ES-I3 (cell line): ENCODE measurements around the gene UGT1A7.
"Not testable (repeated sequence)": the region's sequence is repeated elsewhere in the genome, so short reads cannot be mapped to it uniquely, and the experiment has no call there.

Experiments used
- H3K36me3 ChIP-seq: 2 replicates; pipeline ENCODE4 v1.6.1; 2013; ENCODE audit warnings: mild to moderate bottlenecking, low read length, control low read depth, moderate library complexity; ENCODE audit not compliant: insufficient read depth
- H3K4me1 ChIP-seq: 2 replicates; pipeline ENCODE4 v1.6.1; 2013; ENCODE audit warnings: mild to moderate bottlenecking, control low read depth, low read length; ENCODE audit not compliant: insufficient read depth
- H3K9ac ChIP-seq: 2 replicates; pipeline ENCODE4 v1.6.1; 2013; ENCODE audit warnings: low read depth, mild to moderate bottlenecking, low read length, moderate library complexity
- H3K9me3 ChIP-seq: 2 replicates; pipeline ENCODE4 v1.6.1; 2013; ENCODE audit warnings: mild to moderate bottlenecking, low read length, moderate library complexity; ENCODE audit not compliant: control insufficient read depth, insufficient read depth

Gene UGT1A7

DNA sequence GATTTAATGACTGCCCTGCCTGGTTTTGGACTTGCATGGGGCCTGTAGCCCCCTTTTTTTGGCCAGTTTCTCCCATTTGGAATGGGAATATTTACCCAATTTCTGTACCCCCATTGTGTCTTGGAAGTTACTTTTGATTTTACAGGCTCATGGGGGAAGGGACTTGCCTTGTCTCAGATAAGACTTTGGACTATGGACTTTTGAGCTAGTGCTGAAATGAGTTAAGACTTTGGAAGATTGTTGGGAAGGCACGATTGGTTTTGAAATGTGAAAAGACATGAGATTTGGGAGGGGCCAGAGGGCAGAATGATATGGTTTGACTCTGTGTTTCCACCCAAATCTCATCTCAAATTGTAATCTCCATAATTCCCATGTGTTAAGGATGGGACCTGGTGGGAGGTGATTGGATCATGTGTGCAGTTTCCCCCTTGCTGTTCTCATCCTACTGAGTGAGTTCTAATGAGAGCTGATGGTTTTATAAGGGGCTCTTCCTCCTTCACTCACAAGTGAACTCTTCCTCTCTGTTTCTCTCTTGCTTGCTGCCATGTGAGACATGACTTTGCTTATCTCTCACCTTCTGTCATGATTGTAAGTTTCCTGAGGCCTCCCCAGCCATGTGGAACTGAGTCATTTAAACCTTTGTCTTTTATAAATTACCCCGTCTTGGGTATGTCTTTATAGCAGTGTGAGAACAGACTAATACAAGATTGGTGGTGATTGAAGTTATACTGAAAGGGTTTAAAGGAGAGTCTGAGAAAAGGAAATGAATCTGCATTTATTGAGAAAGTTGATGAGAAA lies 69.7 kb downstream of the UGT1A7 start:
- H3K36me3 ChIP-seq, H3K9ac ChIP-seq, H3K9me3 ChIP-seq, H3K4me1 ChIP-seq: not testable (repeated sequence)

GRCh38 chr2:233754872-233755611 lies 73.3 kb downstream of the UGT1A7 start:
- no peaks in the 10 kb centered on the region for H3K9me3 ChIP-seq
- no peaks in the 10 kb centered on the region for H3K36me3 ChIP-seq
- no peaks in the 10 kb centered on the region for H3K4me1 ChIP-seq
- no peak overlapping the region for H3K9ac ChIP-seq

DNA sequence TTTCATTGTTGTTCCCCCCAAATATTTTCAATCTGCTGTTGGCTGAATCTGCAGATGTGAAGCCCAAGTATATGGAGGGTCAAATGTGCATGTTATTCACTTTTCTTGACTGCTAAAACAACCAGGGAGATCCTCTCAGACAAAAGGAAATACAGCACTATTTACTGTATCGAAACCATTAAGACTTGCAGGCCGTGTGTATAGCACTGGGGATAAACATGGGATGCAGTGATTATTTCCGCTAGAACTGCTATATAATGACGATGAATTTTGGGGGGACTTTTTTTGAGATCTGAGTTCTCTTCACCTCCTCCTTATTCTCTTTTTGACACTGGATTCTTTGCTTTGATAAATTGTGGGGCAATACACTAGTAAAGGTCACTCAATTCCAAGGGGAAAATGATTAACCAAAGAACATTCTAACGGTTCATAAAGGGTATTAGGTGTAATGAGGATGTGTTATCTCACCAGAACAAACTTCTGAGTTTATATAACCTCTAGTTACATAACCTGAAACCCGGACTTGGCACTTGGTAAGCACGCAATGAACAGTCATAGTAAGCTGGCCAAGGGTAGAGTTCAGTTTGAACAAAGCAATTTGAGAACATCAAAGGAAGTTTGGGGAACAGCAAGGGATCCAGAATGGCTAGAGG lies 74.9 kb downstream of the UGT1A7 start:
- Histone ChIP-seq H3K4me1 (no peaks in the 10 kb centered on the region), H3K9me3 (no peaks in the 10 kb centered on the region), H3K36me3 (no peaks in the 10 kb centered on the region), H3K9ac (no peak overlapping the region)

DNA sequence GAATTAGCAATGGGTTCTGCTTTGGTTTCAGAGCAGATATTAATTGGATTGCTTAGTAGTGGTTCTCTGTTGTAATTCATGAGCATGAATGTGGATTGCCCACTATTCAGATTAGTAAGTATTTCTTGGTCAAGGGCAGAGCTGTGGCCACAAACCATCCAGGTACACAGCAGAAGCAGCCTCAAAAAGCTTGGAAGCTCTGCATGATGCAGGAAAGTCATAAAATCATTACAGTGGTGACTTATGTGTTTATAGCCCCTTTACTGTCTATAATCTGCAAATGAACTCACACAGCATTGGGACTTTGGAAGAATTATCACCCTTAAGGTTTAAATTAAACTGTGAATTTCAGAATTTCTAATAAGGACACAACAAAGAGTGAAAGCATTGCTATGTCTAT lies 76.4 kb downstream of the UGT1A7 start:
- Histone ChIP-seq H3K9ac (no peak overlapping the region), H3K4me1 (no peaks in the 10 kb centered on the region), H3K9me3 (no peaks in the 10 kb centered on the region), H3K36me3 (no peaks in the 10 kb centered on the region)

GRCh38 chr2:233758849-233759248 lies 77.1 kb downstream of the UGT1A7 start:
- H3K4me1 ChIP-seq = no peaks in the 10 kb centered on the region
- no peak overlapping the region for H3K9ac ChIP-seq
- peaks cover 2% of the 10 kb centered on the region; the same call in 1 of the 2 replicates for H3K9me3 ChIP-seq
- H3K36me3 ChIP-seq = no peaks in the 10 kb centered on the region

DNA sequence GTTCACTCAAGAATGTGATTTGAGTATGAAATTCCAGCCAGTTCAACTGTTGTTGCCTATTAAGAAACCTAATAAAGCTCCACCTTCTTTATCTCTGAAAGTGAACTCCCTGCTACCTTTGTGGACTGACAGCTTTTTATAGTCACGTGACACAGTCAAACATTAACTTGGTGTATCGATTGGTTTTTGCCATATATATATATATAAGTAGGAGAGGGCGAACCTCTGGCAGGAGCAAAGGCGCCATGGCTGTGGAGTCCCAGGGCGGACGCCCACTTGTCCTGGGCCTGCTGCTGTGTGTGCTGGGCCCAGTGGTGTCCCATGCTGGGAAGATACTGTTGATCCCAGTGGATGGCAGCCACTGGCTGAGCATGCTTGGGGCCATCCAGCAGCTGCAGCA lies 78.3 kb downstream of the UGT1A7 start, which contains the start of gene UGT1A1:
TSS of gene UGT1A1 (plus strand) at position 228 of the 400 bp plus-strand sequence. CDS start at position 246, 18 bp downstream.
- no peaks in the 10 kb centered on the region for H3K4me1 ChIP-seq
- peaks cover 2% of the 10 kb centered on the region; the same call in 1 of the 2 replicates for H3K9me3 ChIP-seq
- no peaks in the 10 kb centered on the region for H3K36me3 ChIP-seq
- H3K9ac ChIP-seq = no peak within 1 kb of the TSS

DNA sequence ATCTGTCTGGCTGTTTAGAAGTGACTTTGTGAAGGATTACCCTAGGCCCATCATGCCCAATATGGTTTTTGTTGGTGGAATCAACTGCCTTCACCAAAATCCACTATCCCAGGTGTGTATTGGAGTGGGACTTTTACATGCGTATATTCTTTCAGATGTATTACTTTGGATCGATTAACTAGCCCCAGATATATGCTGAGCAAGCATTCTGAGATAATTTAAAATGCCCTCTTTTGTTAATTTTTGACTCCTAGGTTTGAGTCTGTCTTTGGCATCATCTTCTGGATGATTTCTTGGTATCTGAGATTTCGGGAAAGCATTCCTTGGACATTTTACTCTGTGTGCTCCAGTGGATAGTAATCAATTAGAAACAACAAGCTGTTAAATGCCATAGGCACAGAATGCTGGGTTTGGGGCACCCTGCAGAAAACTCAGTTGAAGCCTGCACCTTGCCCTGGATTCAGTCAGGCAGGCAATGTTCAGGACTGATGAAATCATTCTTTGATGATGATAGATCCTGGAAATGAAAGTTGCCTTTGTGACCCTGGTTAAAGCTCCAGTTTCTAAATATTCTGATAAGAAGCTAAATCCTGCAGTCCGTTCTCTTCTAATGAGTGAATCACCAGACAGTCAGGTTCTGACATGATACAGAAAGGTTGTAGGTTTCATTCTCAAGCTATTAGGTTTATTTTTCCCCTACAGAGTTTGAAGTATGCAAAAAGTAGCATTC lies 79.5 kb downstream of the UGT1A7 start:
- Histone ChIP-seq H3K36me3 (no peaks in the 10 kb centered on the region), H3K9me3 (peaks cover 2% of the 10 kb centered on the region; the same call in 1 of the 2 replicates), H3K9ac (no peak overlapping the region), H3K4me1 (no peaks in the 10 kb centered on the region)

GRCh38 chr2:233764264-233764663 lies 82.6 kb downstream of the UGT1A7 start:
- Histone ChIP-seq H3K4me1 (no peaks in the 10 kb centered on the region), H3K36me3 (no peaks in the 10 kb centered on the region), H3K9me3 (peaks cover 2% of the 10 kb centered on the region; the same call in 1 of the 2 replicates), H3K9ac (no peak overlapping the region)

GRCh38 chr2:233764761-233765160 lies 83.1 kb downstream of the UGT1A7 start:
- H3K4me1 ChIP-seq = no peaks in the 10 kb centered on the region
- H3K36me3 ChIP-seq = no peaks in the 10 kb centered on the region
- H3K9ac ChIP-seq = no peak overlapping the region
- H3K9me3 ChIP-seq = peaks cover 2% of the 10 kb centered on the region; the same call in 1 of the 2 replicates

DNA sequence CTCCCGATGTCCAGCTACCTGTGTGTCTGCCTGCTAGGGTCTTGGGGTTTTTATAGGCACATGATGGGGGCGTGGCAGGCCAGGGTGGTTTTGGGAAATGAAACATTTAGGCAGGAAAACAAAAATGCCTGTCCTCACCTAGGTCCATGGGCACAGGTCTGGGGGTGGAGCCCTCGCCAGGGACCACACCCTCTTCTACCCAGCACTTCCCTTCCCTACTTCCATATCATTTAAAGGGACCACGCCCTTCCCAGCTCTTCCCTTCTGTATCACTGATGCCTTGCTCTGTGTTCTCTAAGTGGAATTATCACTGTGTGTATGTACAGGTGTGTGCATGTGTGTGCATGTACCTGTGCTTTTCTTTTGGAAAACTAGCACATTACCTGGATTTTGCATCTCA lies 84.7 kb downstream of the UGT1A7 start:
- peaks cover 2% of the 10 kb centered on the region; the same call in 1 of the 2 replicates for H3K9me3 ChIP-seq
- H3K36me3 ChIP-seq = no peaks in the 10 kb centered on the region
- no peaks in the 10 kb centered on the region for H3K4me1 ChIP-seq
- H3K9ac ChIP-seq = no peak overlapping the region

GRCh38 chr2:233768076-233768475 lies 86.4 kb downstream of the UGT1A7 start:
- Histone ChIP-seq H3K9ac (no peak overlapping the region), H3K36me3 (no peaks in the 10 kb centered on the region), H3K4me1 (no peaks in the 10 kb centered on the region), H3K9me3 (peaks cover 2% of the 10 kb centered on the region; the same call in 1 of the 2 replicates)

DNA sequence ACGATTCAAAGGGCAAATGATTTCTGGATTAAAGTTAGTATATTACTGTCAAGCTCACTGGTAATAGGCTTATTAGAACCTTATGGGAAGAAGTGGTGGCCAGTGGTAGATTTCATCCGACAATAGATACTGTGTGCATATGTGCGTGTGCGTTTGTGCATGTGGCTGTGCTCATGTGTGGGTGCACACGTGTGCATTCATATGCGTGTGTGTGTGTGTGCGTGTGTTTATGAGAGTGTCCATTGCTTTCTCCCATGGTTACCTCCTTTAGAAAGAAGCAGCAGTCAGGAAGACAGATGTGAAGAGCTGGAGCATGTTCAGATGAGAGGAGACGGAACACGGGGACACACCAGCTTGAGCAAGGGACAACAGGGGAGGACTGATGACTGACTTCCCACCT lies 87.6 kb downstream of the UGT1A7 start:
- H3K9me3 ChIP-seq = no peaks in the 10 kb centered on the region

GRCh38 chr2:233772153-233772552 lies 90.5 kb downstream of the UGT1A7 start:
- H3K9me3 ChIP-seq = no peaks in the 10 kb centered on the region
- H3K9ac ChIP-seq = no peak overlapping the region
- H3K4me1 ChIP-seq = no peaks in the 10 kb centered on the region
- H3K36me3 ChIP-seq = no peaks in the 10 kb centered on the region; the same call in 1 of the 2 replicates

More for the DNA sequence above, 87.6 kb downstream of the UGT1A7 start:
- Histone ChIP-seq H3K4me1 (no peaks in the 10 kb centered on the region), H3K36me3 (no peaks in the 10 kb centered on the region), H3K9ac (no peak overlapping the region)

DNA sequence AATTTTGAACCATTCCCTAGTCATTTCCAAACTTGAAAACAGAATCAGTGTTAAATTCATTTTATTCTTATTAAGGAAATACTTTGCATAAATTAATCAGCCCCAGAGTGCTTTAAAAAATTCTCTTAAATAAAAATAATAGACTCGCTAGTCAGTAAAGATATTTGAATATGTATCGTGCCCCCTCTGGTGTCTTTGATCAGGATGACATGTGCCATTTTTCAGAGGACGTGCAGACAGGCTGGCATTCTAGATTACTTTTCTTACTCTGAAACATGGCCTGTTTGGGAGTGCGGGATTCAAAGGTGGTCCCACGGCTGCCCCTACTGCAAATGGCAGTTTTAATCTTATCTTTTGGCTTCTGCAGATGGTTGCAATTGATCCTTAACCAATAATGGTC lies 90.9 kb downstream of the UGT1A7 start:
- H3K36me3 ChIP-seq = no peaks in the 10 kb centered on the region; the same call in 1 of the 2 replicates
- H3K9me3 ChIP-seq = no peaks in the 10 kb centered on the region
- H3K9ac ChIP-seq = no peak overlapping the region
- H3K4me1 ChIP-seq = no peaks in the 10 kb centered on the region
